Esophagus squamous epithelium (tissue), 4 donors: ENCODE measurements around the gene ATP5F1A.
"Not testable (repeated sequence)": the region's sequence is repeated elsewhere in the genome, so short reads cannot be mapped to it uniquely, and the experiment has no call there.

Experiments used
- POLR2A ChIP-seq, 4 donors: fragments of 450-650 bp; IDR thresholded peaks; one replicate each; pipeline ENCODE4 v1.6.1; 2017; ENCODE audit warnings: antibody characterized with exemption in 4 of 4, mild to moderate bottlenecking in 4 of 4, moderate library complexity in 3 of 4
- TF ChIP-seq, protein P1 (sequence below), 6 experiments: fragments of 450-650 bp in 4 of 6; fragments of 200-600 bp in 2 of 6; sonication (generic) in 2 of 6; IDR thresholded peaks; one replicate each; pipeline ENCODE4 v1.5.1; 2016 to 2019; ENCODE audit warnings: antibody characterized with exemption in 6 of 6, mild to moderate bottlenecking in 4 of 6, moderate library complexity in 4 of 6

DNA sequence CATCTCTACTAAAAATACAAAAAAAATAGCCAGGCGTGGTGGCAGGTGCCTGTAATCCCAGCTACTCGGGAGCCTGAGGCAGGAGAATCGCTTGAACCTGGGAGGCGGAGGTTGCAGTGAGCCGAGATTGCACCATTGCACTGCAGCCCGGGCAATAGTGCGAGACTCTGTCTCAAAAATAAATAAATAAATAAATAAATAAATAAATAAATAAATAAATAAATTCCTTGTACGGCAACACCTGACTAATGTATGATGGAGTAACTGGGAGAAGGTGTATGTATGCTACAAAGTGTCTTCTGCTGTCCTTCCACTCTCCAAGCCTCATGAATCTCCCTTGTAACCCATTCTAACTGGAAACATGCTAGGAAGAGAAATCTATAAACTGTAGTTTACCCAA is 32.5 kb upstream of the ATP5F1A start:
- TF ChIP-seq, protein P1, sequence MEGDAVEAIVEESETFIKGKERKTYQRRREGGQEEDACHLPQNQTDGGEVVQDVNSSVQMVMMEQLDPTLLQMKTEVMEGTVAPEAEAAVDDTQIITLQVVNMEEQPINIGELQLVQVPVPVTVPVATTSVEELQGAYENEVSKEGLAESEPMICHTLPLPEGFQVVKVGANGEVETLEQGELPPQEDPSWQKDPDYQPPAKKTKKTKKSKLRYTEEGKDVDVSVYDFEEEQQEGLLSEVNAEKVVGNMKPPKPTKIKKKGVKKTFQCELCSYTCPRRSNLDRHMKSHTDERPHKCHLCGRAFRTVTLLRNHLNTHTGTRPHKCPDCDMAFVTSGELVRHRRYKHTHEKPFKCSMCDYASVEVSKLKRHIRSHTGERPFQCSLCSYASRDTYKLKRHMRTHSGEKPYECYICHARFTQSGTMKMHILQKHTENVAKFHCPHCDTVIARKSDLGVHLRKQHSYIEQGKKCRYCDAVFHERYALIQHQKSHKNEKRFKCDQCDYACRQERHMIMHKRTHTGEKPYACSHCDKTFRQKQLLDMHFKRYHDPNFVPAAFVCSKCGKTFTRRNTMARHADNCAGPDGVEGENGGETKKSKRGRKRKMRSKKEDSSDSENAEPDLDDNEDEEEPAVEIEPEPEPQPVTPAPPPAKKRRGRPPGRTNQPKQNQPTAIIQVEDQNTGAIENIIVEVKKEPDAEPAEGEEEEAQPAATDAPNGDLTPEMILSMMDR (IDR thresholded peaks at IDR 0.05), result not testable (repeated sequence)
- TF ChIP-seq POLR2A (IDR thresholded peaks at IDR 0.05), result not testable (repeated sequence)
